Loucy (cell line): ENCODE results near the gene TMEM19.
"Not testable (repeated sequence)": the region's sequence is repeated elsewhere in the genome, so short reads cannot be mapped to it uniquely, and the experiment has no call there.

ENCODE experiments used
- CTCF ChIP-seq: fragments of 200-600 bp; sonication (generic); conservative IDR thresholded peaks from 2 replicates; pipeline ENCODE4 v1.5.1; 2014; ENCODE audit warnings: mild to moderate bottlenecking, antibody characterized with exemption, low read length
- EZH2phosphoT487 ChIP-seq: fragments of 200-600 bp; IDR thresholded peaks from 2 replicates; pipeline ENCODE4 v1.6.1; 2018; ENCODE audit warnings: antibody characterized with exemption, mild to moderate bottlenecking, moderate library complexity, borderline replicate concordance

GRCh38 chr12:71687172-71687571 is 1.3 kb downstream of the TMEM19 start:
- not testable (repeated sequence) for TF ChIP-seq CTCF, EZH2phosphoT487
